Skeletal muscle satellite cell (primary cell): Measurements from ENCODE around the gene WWOX.

Source experiments
- H3K27me3 ChIP-seq: 2 replicates; pipeline ENCODE4 v1.7.0; 2013; ENCODE audit warnings: low read length; ENCODE audit not compliant: control insufficient read depth, insufficient read depth
- H3K36me3 ChIP-seq: 2 replicates; pipeline ENCODE4 v1.7.0; 2013; ENCODE audit warnings: mild to moderate bottlenecking, control low read depth, low read length; ENCODE audit not compliant: insufficient read depth
- H3K4me1 ChIP-seq: 2 replicates; pipeline ENCODE4 v1.7.0; 2013; ENCODE audit warnings: low read length; ENCODE audit not compliant: control insufficient read depth, insufficient read depth
- H3K4me2 ChIP-seq: 2 replicates; pipeline ENCODE4 v1.7.0; 2013; ENCODE audit warnings: mild to moderate bottlenecking, low read length
- H3K4me3 ChIP-seq: 2 replicates; pipeline ENCODE4 v1.7.0; 2013; ENCODE audit warnings: low read length
- H3K9ac ChIP-seq: 2 replicates; pipeline ENCODE4 v1.7.0; 2013; ENCODE audit warnings: mild to moderate bottlenecking, low read depth, low read length, moderate library complexity
- H3K9me3 ChIP-seq: replicated peaks from 2 replicates; pipeline ENCODE4 v1.7.0; 2013; ENCODE audit warnings: mild to moderate bottlenecking, control low read depth, low read length

Gene WWOX

DNA sequence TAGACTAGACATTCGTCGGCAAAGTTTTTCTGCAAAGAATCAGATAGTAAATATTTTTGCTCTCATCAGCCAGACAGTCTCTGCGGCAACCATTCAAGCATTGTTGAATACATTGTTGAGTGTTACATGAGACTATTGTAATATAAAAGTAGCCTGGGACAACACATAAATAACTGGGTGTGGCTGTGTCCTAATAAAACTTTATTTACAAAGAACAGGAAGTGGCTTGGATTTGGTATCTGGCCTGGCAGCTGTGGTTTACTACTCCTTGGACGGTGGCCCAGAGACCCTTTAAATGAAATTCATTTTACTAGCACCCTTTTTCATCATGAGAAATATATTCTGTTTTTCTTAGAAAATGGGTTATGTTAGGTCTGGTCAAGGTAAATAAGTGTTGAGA is 297.2 kb downstream of the WWOX start:
- H3K4me2 ChIP-seq = no peak overlapping the region
- H3K4me3 ChIP-seq = no peak overlapping the region
- H3K9ac ChIP-seq = no peak overlapping the region
- peaks cover 3% of the 10 kb centered on the region for H3K9me3 ChIP-seq
- H3K36me3 ChIP-seq = no peaks in the 10 kb centered on the region
- H3K27me3 ChIP-seq = no peaks in the 10 kb centered on the region
- H3K4me1 ChIP-seq = no peaks in the 10 kb centered on the region

DNA sequence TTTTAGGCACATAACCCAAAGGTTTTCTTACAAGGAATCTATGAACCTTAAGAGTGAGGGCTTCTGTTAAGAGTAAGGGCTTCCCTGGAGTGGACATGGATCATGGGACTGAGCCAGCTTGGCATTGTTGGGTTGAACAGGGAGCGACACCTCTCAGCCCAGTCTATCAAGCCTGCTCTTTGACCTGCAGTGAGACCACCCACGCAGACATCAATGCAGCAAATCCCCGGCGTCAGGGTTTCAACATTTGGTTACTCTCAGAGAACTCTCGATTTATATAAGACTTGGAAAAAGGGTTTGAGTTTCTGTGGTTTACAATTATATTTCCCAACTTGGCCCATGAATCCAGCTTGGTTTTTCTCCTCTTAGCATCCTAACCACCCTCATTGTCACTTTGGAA is 299.9 kb downstream of the WWOX start:
- no peaks in the 10 kb centered on the region for H3K4me1 ChIP-seq
- no peak overlapping the region for H3K9ac ChIP-seq
- H3K4me2 ChIP-seq = no peak overlapping the region
- no peaks in the 10 kb centered on the region for H3K36me3 ChIP-seq
- peaks cover 3% of the 10 kb centered on the region for H3K9me3 ChIP-seq
- no peaks in the 10 kb centered on the region for H3K27me3 ChIP-seq
- H3K4me3 ChIP-seq = no peak overlapping the region

DNA sequence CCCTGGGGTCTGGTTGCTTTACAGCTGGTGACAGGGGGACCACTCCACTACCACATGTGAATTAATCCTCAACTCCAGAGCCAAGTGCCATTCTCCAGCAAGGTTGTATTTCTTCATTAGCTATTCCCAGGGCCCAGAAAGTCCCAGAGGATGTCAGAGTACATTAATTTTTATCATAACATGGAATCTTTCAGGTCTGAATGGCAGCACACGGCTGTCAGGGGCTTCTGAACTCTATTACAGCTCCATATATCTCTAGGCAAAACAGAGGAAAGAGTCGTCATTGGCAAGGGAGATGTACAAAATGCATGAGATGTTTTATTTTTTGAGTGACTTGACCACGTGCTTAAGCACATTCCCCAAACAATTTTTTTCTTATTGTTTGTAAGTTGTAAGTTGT is 303.4 kb downstream of the WWOX start:
- Histone ChIP-seq H3K9ac (no peak overlapping the region), H3K9me3 (peaks cover 4% of the 10 kb centered on the region), H3K4me2 (no peak overlapping the region), H3K36me3 (no peaks in the 10 kb centered on the region), H3K4me3 (no peak overlapping the region), H3K4me1 (no peaks in the 10 kb centered on the region), H3K27me3 (no peaks in the 10 kb centered on the region)

DNA sequence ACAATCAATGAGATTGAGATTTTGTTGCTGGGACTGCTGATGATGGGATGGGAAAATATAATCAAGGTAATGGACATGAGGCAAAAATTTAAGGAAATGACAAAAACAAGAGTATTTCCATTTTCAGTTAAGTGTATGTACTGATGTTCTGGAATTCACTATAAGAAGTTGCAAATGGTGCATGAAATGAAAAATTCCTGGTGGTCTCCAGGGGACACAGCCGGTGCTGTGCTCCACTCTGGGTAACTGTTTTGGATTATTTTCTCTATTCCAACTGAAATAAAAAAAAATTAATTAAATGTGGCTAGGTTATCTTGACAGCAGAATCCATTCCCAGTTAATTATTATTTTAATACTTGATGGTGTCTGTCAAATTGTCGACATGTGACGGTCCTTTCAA is 305.6 kb downstream of the WWOX start:
- H3K4me2 ChIP-seq = no peak overlapping the region
- H3K36me3 ChIP-seq = no peaks in the 10 kb centered on the region
- H3K4me1 ChIP-seq = no peaks in the 10 kb centered on the region
- H3K9ac ChIP-seq = no peak overlapping the region
- no peaks in the 10 kb centered on the region for H3K27me3 ChIP-seq
- H3K4me3 ChIP-seq = no peak overlapping the region
- H3K9me3 ChIP-seq = peaks cover 3% of the 10 kb centered on the region

DNA sequence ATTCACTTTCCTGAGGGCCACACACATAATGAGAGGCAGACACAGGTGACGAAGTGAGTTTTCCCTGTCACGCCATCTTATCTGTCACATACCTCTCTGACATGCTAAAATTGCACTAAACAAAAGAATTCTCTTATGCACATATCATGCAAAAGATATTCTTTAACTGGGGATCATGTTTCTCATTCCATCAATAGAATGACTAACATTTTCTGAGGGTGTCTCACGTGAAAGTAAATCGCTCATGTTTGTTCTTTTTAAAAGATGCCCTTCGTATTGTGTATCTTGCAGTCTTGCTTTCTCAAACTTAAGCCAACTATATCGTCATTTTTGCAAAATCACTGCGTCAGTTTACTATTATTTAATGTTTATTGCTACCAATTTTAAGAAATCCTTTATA is 306.4 kb downstream of the WWOX start:
- H3K4me3 ChIP-seq = no peak overlapping the region
- H3K27me3 ChIP-seq = no peaks in the 10 kb centered on the region
- H3K36me3 ChIP-seq = no peaks in the 10 kb centered on the region
- no peak overlapping the region for H3K4me2 ChIP-seq
- H3K9ac ChIP-seq = no peak overlapping the region
- no peaks in the 10 kb centered on the region for H3K4me1 ChIP-seq
- H3K9me3 ChIP-seq = peaks cover 3% of the 10 kb centered on the region

DNA sequence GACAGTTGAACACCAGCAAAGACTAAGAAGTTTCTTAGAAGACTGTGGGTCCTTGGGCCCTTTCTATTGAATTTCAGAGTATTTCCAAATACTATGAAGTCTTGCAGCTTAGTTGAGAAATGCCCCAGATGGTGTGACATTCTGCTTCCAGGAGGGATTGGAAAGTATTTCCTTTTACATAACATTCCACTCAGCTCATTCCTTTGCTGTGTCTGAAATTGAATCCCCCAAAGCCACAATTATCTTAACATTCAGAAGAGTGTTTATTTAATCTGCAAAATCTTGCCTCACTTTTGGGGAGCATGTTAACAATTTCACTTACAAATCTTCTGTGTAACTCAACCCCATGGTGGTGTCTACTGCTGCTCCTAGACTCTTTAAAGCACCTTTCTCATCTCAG is 307.7 kb downstream of the WWOX start:
- no peak overlapping the region for H3K4me3 ChIP-seq

DNA sequence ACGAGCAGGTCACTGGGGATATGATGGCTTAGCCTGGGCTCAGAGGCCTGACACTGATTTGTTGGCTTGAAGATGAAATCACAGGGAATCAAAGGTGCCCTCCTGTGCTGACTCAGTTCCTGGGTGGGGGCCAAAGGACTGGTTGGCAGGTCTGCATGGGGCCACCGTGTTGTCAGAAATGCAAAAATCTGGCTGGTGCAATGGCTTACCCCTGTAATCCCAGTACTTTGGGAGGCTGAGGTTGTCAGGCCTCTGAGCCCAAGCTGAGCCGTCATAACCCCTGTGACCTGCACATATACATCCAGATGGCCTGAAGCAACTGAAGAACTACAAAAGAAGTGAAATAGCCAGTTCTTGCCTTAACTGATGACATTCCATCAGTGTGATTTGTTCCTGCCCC is 314.2 kb downstream of the WWOX start:
- Histone ChIP-seq H3K36me3 (no peaks in the 10 kb centered on the region), H3K9me3 (no peaks in the 10 kb centered on the region), H3K4me2 (no peak overlapping the region), H3K4me1 (no peaks in the 10 kb centered on the region), H3K9ac (no peak overlapping the region), H3K27me3 (no peaks in the 10 kb centered on the region), H3K4me3 (no peak overlapping the region)

More for the DNA sequence above, 307.7 kb downstream of the WWOX start:
- H3K4me2 ChIP-seq = no peak overlapping the region
- H3K4me1 ChIP-seq = no peaks in the 10 kb centered on the region
- peaks cover 3% of the 10 kb centered on the region for H3K9me3 ChIP-seq
- no peaks in the 10 kb centered on the region for H3K36me3 ChIP-seq
- no peak overlapping the region for H3K9ac ChIP-seq
- H3K27me3 ChIP-seq = no peaks in the 10 kb centered on the region

DNA sequence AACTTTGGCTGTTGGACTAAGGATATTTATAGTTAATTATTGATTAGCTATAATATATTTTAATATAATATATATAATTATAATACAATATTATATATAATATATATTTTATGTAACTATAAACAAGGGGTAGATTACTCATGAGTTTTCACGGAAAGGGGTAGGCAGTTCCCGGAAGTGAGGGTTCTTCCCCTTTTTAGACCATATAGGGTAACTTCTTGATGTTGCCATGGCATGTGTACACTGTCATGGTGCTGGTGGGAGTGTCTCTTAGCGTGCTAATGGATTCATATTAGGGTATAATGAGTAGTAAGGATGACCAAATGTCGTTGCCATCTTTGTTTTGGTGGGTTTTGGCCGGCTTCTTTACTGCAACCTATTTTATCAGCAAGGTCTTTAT is 315.6 kb downstream of the WWOX start:
- Histone ChIP-seq H3K4me1 (no peaks in the 10 kb centered on the region), H3K4me2 (no peak overlapping the region), H3K9me3 (no peaks in the 10 kb centered on the region), H3K4me3 (no peak overlapping the region), H3K36me3 (no peaks in the 10 kb centered on the region), H3K9ac (no peak overlapping the region), H3K27me3 (no peaks in the 10 kb centered on the region)

DNA sequence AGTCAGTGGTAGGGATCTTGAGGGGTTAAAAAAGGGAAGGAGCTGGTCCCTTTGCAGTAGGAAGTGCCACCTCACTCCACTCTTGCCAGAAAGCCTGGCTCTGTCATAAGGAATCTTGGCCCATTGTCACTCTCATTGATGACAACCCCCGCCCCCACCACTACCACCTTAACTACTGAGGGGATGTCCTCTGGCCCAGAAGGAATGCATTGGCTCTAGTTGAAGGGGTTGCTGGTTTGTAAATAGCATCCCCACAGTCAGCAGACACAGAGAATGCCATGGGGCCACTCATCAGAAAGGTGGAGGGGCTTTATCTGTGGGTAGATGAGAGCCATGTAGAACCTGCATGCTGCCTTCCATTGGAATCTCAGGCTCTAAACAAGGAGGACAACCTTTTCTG is 316.2 kb downstream of the WWOX start:
- H3K9me3 ChIP-seq = no peaks in the 10 kb centered on the region

DNA sequence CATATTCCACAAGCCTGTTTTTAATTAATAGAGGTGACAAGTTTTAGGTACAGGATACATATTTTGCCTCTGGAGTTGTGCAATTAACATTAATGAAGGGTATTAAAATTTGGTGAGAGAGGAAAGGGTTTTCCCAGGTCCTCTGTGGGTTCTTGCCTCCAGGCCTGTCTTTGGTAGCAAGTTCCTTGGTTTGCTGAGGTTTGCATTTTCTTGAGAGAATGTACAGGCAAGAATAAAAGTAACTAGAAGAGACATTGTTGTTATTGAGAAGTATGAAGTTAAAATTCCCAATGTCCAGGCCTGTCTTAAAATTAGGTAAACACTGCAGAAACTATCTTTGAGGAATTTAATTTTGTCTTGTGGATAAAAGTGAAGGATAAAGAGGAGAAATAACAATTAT is 316.9 kb downstream of the WWOX start:
- Histone ChIP-seq H3K27me3 (no peaks in the 10 kb centered on the region), H3K9me3 (no peaks in the 10 kb centered on the region), H3K4me2 (no peak overlapping the region), H3K9ac (no peak overlapping the region), H3K4me1 (no peaks in the 10 kb centered on the region), H3K4me3 (no peak overlapping the region), H3K36me3 (no peaks in the 10 kb centered on the region)

More for the DNA sequence above, 316.2 kb downstream of the WWOX start:
- Histone ChIP-seq H3K36me3 (no peaks in the 10 kb centered on the region), H3K4me2 (no peak overlapping the region), H3K27me3 (no peaks in the 10 kb centered on the region), H3K4me1 (no peaks in the 10 kb centered on the region), H3K4me3 (no peak overlapping the region), H3K9ac (no peak overlapping the region)

DNA sequence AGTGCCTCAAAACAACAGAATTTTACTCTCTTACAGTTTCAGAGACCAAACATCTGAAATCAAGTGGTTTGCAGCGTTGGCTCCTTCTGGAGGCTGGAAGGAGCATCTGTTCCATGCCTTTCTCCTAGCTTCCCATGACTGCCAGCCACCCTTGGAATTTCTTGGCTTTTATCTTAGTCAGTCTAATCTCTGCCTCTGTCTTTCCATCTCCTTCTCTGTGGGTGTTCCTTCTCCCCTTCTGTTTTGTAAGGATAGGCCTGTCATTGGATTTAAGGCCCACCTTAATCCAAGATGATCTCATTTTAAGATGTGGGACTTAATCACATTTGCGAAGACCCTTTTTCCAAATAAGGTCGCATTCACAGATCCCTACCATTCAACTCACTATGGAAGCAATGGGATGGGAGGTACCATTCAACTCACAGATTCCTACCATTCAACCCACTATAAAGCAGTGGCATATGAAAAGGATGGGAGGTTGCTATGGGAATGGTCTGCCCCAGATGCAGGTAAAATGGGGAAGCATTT is 321.8 kb downstream of the WWOX start:
- H3K9me3 ChIP-seq = no peaks in the 10 kb centered on the region
- no peaks in the 10 kb centered on the region for H3K4me1 ChIP-seq
- no peaks in the 10 kb centered on the region for H3K36me3 ChIP-seq
- no peak overlapping the region for H3K4me2 ChIP-seq
- no peak overlapping the region for H3K4me3 ChIP-seq
- H3K9ac ChIP-seq = no peak overlapping the region
- no peaks in the 10 kb centered on the region for H3K27me3 ChIP-seq

DNA sequence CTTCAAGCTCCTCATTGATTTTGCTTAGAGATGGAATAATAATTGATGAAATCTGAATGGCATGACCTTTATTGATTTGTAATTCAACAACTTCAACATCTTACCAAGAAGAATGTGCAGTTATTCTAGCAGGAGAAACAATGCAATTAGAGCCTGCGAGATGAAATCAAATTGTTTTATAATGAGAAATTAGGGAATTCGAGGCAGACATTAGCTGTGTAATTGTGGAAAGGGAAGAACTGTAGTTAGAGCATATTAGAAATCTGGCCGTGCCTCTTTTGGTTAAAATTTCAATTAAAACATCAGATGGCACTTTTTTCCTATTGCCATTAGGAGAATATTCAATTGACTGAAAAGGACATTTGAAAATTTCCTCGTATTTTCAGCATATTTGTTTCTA is 325.8 kb downstream of the WWOX start:
- Histone ChIP-seq H3K4me1 (no peaks in the 10 kb centered on the region), H3K9me3 (no peaks in the 10 kb centered on the region), H3K4me3 (no peak overlapping the region), H3K36me3 (no peaks in the 10 kb centered on the region), H3K9ac (no peak overlapping the region), H3K27me3 (no peaks in the 10 kb centered on the region), H3K4me2 (no peak overlapping the region)
